ENCODE measurements around the gene COX4I1.

Gene COX4I1

DNA sequence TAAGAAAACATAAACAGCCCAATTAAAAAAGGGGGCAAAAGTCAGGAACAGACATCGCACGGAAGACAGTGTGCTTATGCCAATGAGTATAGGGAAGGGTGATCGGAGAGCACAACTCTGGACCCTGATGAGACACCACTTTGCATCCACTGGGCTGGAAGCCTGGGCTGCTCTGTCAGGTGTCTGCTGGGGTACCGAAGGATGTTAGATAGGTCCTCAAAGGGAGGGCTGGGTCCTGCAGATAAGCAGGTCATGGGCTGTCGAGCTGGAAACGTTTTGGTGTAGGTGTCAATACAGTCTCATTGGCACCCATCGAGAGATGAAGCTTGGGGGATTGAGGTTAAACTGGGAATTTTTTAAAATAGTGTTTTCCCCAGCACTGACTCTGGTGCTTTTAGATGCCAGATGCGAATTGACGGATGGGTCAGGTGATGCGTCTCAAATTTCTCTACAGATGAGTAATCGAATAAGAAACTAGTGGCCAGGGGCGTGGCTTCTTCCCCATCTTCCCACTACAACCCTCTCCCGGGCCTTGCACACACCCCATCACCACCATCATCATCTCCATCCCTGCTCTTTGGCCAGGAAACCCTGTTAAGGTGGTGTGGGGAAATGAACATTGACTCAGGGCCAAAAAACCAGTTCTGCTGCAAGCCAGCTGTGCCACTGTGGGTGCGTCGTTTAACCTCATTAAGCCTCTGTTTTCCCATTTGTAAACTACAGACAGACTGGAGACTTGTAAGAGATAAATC, 51.7 kb downstream of the COX4I1 start:
- TF ChIP-seq, protein P1, sequence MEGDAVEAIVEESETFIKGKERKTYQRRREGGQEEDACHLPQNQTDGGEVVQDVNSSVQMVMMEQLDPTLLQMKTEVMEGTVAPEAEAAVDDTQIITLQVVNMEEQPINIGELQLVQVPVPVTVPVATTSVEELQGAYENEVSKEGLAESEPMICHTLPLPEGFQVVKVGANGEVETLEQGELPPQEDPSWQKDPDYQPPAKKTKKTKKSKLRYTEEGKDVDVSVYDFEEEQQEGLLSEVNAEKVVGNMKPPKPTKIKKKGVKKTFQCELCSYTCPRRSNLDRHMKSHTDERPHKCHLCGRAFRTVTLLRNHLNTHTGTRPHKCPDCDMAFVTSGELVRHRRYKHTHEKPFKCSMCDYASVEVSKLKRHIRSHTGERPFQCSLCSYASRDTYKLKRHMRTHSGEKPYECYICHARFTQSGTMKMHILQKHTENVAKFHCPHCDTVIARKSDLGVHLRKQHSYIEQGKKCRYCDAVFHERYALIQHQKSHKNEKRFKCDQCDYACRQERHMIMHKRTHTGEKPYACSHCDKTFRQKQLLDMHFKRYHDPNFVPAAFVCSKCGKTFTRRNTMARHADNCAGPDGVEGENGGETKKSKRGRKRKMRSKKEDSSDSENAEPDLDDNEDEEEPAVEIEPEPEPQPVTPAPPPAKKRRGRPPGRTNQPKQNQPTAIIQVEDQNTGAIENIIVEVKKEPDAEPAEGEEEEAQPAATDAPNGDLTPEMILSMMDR (IDR thresholded peaks at IDR 0.05; ENCODE audit: insufficient read depth, low read depth, low read length, missing control alignments) = no peak
- peak; percentile 44 for DNase-seq (ENCODE audit: low read depth)
- no peak overlapping the region for H3K4me3 ChIP-seq (ENCODE audit: low read depth, low read length)

DNA sequence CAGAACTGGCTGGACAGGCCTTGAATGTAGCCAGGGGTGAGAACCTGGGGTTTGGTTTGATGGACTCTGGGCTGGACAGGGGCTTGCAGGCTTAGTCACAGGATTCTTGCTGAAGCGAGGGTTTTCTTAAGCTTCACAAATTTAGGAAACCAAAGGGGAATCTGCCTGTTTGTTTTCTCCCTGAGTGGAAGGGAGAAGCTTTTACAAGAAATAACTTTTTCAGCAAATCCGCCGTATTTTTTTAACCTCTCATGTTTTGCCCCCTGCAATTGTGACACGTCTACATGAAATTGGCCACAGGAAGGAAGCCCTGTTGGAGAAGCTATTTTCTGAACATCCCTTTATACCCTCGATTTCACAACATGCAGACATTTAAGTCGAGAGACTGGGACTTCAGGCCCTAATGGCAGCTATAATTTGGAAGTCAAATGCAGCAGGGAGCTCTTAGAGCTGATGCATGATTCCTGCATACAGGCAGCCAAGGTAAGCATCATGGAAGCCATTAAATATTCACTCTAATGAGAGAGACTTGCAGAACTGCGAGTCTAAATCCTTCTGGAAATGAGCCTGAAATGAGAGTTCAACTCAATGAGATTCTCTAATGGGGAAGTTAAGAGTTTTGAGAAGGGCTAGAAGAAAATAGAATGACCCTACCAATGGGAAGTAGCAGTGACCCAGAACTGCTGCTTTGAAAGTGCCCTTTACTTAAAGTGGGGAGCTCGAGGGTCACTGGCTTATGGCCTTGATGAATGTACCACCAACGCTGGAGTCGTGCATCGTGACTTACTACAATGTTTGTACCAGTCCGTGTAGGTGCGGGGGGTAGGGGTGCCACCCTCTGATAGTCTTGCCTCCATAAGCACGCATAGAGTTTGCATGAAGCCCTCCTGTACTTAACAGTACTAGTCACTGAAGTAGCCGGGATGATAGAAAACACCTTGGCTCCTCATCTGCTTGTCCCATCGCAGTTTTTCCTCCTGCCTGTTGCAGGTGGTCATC, 54.4 kb downstream of the COX4I1 start:
- H3K4me3 ChIP-seq (ENCODE audit: low read depth, low read length) = no peak overlapping the region
- no peak for DNase-seq (ENCODE audit: low read depth)
- TF ChIP-seq, protein P1 (IDR thresholded peaks at IDR 0.05; ENCODE audit: insufficient read depth, low read depth, low read length, missing control alignments) = no peak

DNA sequence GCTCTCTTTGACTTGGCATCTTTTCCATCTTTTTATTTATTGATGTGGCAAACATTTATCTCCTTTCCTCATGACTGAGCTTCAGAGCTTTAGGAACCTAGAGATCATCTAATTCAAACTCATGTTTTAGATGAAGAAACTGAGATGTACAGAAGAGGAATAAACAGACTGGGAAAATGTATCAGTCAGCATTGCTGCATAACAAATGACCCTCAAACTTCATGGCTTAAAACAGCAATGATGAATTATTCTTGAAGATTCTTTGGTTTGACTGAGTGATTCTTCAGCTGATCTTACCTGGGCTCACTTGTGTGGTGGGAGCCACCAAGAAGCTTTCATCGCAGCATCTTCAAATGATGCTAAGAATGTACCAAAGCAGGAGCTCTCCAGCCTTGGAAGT, 55.4 kb downstream of the COX4I1 start:
- TF ChIP-seq, protein P1 (IDR thresholded peaks at IDR 0.05; ENCODE audit: insufficient read depth, low read depth, low read length, missing control alignments) = no peak
- no peak for DNase-seq (ENCODE audit: low read depth)
- H3K4me3 ChIP-seq (ENCODE audit: low read depth, low read length) = no peak overlapping the region

DNA sequence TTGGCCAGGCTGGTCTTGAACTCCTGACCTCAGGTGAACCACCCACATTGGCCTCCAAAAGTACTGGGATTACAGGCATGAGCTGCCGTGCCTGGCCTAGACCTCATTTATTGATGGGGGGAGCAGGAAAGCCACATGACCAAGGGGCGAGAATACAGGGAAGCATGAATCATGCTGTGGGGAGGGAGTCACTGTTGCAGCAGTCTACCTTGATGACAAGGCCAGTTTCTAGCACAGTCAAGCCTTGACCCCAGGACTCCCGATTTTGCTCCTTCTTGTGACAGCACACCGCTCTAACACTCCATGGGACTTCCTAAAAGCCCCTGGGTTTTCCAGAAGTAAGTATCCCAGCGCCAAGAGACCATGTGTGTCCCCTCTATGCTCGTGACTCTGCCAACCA, 56.6 kb downstream of the COX4I1 start:
- TF ChIP-seq, protein P1 (IDR thresholded peaks at IDR 0.05; ENCODE audit: insufficient read depth, low read depth, low read length, missing control alignments) = no peak
- H3K4me3 ChIP-seq (ENCODE audit: low read depth, low read length) = no peak overlapping the region
- DNase-seq (ENCODE audit: low read depth) = no peak

DNA sequence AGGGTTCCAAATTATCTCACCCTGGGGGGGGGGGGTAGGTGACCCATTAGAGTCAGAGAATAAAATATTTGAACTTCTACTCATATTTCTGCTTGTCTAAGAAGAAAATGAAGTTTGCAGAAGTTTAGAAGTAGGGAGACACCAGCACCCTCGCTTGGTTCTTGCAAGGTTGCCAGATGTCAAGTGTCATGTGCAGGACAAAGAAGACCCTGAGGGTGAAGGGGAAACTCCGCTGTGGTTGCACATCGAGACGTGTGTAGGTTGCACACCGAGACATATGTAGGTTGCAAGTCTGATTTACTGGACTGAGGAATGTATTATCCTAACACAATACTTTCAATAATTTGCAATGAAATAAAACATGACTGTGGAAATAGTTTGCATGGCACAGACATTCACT, 57.1 kb downstream of the COX4I1 start:
- TF ChIP-seq, protein P1 (IDR thresholded peaks at IDR 0.05; ENCODE audit: insufficient read depth, low read depth, low read length, missing control alignments) = no peak
- peak; percentile 70 for DNase-seq (ENCODE audit: low read depth)
- no peak overlapping the region for H3K4me3 ChIP-seq (ENCODE audit: low read depth, low read length)
